Neural cell (in vitro differentiated cells): Measurements from ENCODE around the gene KRT7. TPM values are rescaled to one million over a fixed set of nuclear protein-coding genes. Genes with fewer than 3 reads are reported as not detected.

Experiments
- H2AFZ ChIP-seq: fragments of 200-600, 300-800 bp; sonication (generic), shearing (Covaris generic); 2 replicates; pipeline ENCODE4 v1.6.0; 2014; ENCODE audit warnings: low read depth, mild to moderate bottlenecking, antibody characterized with exemption, low read length, moderate library complexity
- H3F3A ChIP-seq: fragments of 200-600 bp; shearing (Covaris generic); 2 replicates; pipeline ENCODE4 v1.6.1; 2016; ENCODE audit warnings: mild to moderate bottlenecking, moderate library complexity, mixed read lengths, antibody characterized with exemption, low read length; ENCODE audit not compliant: insufficient read depth, poor library complexity, severe bottlenecking
- H3K27ac ChIP-seq: fragments of 200-600, 300-800 bp; sonication (generic), shearing (Covaris generic); 2 replicates; pipeline ENCODE4 v1.5.1; 2014; ENCODE audit warnings: mild to moderate bottlenecking, low read length, moderate library complexity
- H3K27me3 ChIP-seq: fragments of 300-800, 200-600 bp; sonication (generic), shearing (Covaris generic); 2 replicates; pipeline ENCODE4 v1.6.0; 2014; ENCODE audit warnings: mild to moderate bottlenecking, low read depth, low read length, moderate library complexity; ENCODE audit not compliant: insufficient read depth
- H3K36me3 ChIP-seq: fragments of 300-800, 200-600 bp; sonication (generic), shearing (Covaris generic); 2 replicates; pipeline ENCODE4 v1.5.1; 2014; ENCODE audit warnings: mild to moderate bottlenecking, antibody characterized with exemption, low read length, moderate library complexity; ENCODE audit not compliant: insufficient read depth
- H3K4me2 ChIP-seq: fragments of 300-800, 200-600 bp; sonication (generic), shearing (Covaris generic); 2 replicates; pipeline ENCODE4 v1.6.0; 2014; ENCODE audit warnings: mild to moderate bottlenecking, low read length
- H3K4me3 ChIP-seq: fragments of 300-800, 200-600 bp; sonication (generic), shearing (Covaris generic); 2 replicates; pipeline ENCODE4 v1.5.1; 2014; ENCODE audit warnings: mild to moderate bottlenecking, low read length, moderate library complexity
- H3K79me2 ChIP-seq: fragments of 200-600 bp; shearing (Covaris generic); replicated peaks from 2 replicates; pipeline ENCODE4 v1.6.0; 2014; ENCODE audit warnings: mild to moderate bottlenecking, low read length, moderate library complexity; ENCODE audit not compliant: insufficient read depth
- H3K9ac ChIP-seq: fragments of 300-800, 200-600 bp; sonication (generic), shearing (Covaris generic); 2 replicates; pipeline ENCODE4 v1.6.1; 2016; ENCODE audit warnings: mild to moderate bottlenecking, low read length, mixed read lengths
- H3K9me2 ChIP-seq: fragments of 200-600 bp; shearing (Covaris generic); 2 replicates; pipeline ENCODE4 v1.6.1; 2016; ENCODE audit warnings: mild to moderate bottlenecking, low read length, mixed read lengths; ENCODE audit not compliant: insufficient read depth
- H3K9me3 ChIP-seq: fragments of 200-600, 300-800 bp; sonication (generic), shearing (Covaris generic); 2 replicates; pipeline ENCODE4 v1.6.1; 2016; ENCODE audit warnings: mild to moderate bottlenecking, mixed run types, low read length, moderate library complexity, mixed read lengths
- H4K20me1 ChIP-seq: fragments of 200-600 bp; shearing (Covaris generic); 2 replicates; pipeline ENCODE4 v1.6.1; 2016; ENCODE audit warnings: mild to moderate bottlenecking, mixed run types; ENCODE audit not compliant: insufficient read depth
- EP300 ChIP-seq: fragments of 450-650 bp; conservative IDR thresholded peaks from 2 replicates; pipeline ENCODE4 v1.6.1; 2014; ENCODE audit warnings: antibody characterized with exemption, mild to moderate bottlenecking, moderate library complexity; ENCODE audit not compliant: poor library complexity, severe bottlenecking
- EZH2 ChIP-seq: fragments of 200-600, 300-800 bp; shearing (Covaris generic), sonication (generic); IDR thresholded peaks from 2 replicates; pipeline ENCODE4 v1.6.1; 2014; ENCODE audit warnings: antibody characterized with exemption, low read length, borderline replicate concordance, mild to moderate bottlenecking; ENCODE audit not compliant: insufficient read depth, poor library complexity, severe bottlenecking
- MXI1 ChIP-seq: fragments of 450-650 bp; conservative IDR thresholded peaks from 2 replicates; pipeline ENCODE4 v1.6.1; 2014; ENCODE audit warnings: antibody characterized with exemption, mild to moderate bottlenecking; ENCODE audit not compliant: poor library complexity, severe bottlenecking
- POLR2AphosphoS5 ChIP-seq: IDR thresholded peaks from 2 replicates; pipeline ENCODE4 v1.6.1; 2012
- RAD21 ChIP-seq: fragments of 450-650 bp; conservative IDR thresholded peaks from 2 replicates; pipeline ENCODE4 v1.6.1; 2014; ENCODE audit warnings: antibody characterized with exemption, mild to moderate bottlenecking, moderate library complexity
- SMC3 ChIP-seq: fragments of 450-650 bp; conservative IDR thresholded peaks from 2 replicates; pipeline ENCODE4 v1.6.1; 2014; ENCODE audit warnings: antibody characterized with exemption, mild to moderate bottlenecking, moderate library complexity; ENCODE audit not compliant: poor library complexity
- TAF1 ChIP-seq: IDR thresholded peaks from 2 replicates; pipeline ENCODE4 v1.6.1; 2012; ENCODE audit warnings: low read depth
- polyA plus RNA-seq: library from polyadenylated mRNA; depleted of rRNA; stranded (reverse); fragments of >200 nt; gene quantifications from 2 replicates; pipeline ENCODE4 v1.2.3, GENCODE V29; 2014
- TF ChIP-seq, protein P1 (sequence below): IDR thresholded peaks from 2 replicates; pipeline ENCODE4 v1.6.1; 2012; ENCODE audit warnings: borderline replicate concordance
- TF ChIP-seq, protein P2 (sequence below): fragments of 450-650 bp; IDR thresholded peaks from 2 replicates; pipeline ENCODE4 v1.5.1; 2014; ENCODE audit warnings: antibody characterized with exemption, mild to moderate bottlenecking, moderate library complexity; ENCODE audit not compliant: poor library complexity, severe bottlenecking

KRT7 gene
- polyA plus RNA-seq, 1 donor from 2014 or later: not detected

GRCh38 chr12:52217223-52217622 lies 15.8 kb upstream of the KRT7 start:
- no peak overlapping the region for H3K9ac ChIP-seq
- no peaks in the 10 kb centered on the region for H3K9me2 ChIP-seq
- H3F3A ChIP-seq: no peaks in the 10 kb centered on the region
- H2AFZ ChIP-seq: no peak overlapping the region
- TF ChIP-seq RAD21: no peak
- TF ChIP-seq EZH2: no peak
- TF ChIP-seq EP300: no peak
- TF ChIP-seq MXI1: no peak
- no peak for TF ChIP-seq POLR2AphosphoS5
- no peak for TF ChIP-seq TAF1
- no peak for TF ChIP-seq SMC3
- no peak overlapping the region for H3K4me2 ChIP-seq
- no peaks in the 10 kb centered on the region for H3K79me2 ChIP-seq
- H3K4me3 ChIP-seq: no peak overlapping the region
- H3K36me3 ChIP-seq: no peaks in the 10 kb centered on the region
- no peaks in the 10 kb centered on the region for H4K20me1 ChIP-seq
- H3K27me3 ChIP-seq: no peaks in the 10 kb centered on the region
- no peak overlapping the region for H3K27ac ChIP-seq
- H3K9me3 ChIP-seq: no peaks in the 10 kb centered on the region

DNA sequence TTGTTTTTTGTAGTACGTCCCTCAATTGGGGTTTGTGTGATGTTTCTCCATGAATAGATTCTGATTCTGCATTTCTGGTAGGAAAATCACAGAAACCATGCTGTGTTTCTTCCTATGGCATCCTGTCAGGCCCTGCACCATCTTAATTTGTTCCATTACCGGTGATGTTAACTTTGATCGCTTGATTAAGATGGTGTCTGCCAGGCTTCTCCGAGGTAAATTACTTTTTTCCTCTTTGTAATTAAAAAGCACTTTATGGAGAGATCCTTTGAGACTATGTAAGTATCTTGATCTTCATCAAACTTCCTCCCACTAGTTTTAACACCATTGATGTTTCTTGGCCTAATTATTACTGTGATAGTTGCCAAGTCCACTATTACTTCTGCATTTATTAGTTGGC lies 15.0 kb upstream of the KRT7 start:
- H3K79me2 ChIP-seq: no peaks in the 10 kb centered on the region
- H3K4me2 ChIP-seq: no peak overlapping the region
- TF ChIP-seq, protein P1, sequence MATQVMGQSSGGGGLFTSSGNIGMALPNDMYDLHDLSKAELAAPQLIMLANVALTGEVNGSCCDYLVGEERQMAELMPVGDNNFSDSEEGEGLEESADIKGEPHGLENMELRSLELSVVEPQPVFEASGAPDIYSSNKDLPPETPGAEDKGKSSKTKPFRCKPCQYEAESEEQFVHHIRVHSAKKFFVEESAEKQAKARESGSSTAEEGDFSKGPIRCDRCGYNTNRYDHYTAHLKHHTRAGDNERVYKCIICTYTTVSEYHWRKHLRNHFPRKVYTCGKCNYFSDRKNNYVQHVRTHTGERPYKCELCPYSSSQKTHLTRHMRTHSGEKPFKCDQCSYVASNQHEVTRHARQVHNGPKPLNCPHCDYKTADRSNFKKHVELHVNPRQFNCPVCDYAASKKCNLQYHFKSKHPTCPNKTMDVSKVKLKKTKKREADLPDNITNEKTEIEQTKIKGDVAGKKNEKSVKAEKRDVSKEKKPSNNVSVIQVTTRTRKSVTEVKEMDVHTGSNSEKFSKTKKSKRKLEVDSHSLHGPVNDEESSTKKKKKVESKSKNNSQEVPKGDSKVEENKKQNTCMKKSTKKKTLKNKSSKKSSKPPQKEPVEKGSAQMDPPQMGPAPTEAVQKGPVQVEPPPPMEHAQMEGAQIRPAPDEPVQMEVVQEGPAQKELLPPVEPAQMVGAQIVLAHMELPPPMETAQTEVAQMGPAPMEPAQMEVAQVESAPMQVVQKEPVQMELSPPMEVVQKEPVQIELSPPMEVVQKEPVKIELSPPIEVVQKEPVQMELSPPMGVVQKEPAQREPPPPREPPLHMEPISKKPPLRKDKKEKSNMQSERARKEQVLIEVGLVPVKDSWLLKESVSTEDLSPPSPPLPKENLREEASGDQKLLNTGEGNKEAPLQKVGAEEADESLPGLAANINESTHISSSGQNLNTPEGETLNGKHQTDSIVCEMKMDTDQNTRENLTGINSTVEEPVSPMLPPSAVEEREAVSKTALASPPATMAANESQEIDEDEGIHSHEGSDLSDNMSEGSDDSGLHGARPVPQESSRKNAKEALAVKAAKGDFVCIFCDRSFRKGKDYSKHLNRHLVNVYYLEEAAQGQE: no peak
- TF ChIP-seq MXI1: no peak
- no peak for TF ChIP-seq RAD21
- no peak for TF ChIP-seq POLR2AphosphoS5
- TF ChIP-seq EZH2: no peak
- TF ChIP-seq EP300: no peak
- TF ChIP-seq, protein P2, sequence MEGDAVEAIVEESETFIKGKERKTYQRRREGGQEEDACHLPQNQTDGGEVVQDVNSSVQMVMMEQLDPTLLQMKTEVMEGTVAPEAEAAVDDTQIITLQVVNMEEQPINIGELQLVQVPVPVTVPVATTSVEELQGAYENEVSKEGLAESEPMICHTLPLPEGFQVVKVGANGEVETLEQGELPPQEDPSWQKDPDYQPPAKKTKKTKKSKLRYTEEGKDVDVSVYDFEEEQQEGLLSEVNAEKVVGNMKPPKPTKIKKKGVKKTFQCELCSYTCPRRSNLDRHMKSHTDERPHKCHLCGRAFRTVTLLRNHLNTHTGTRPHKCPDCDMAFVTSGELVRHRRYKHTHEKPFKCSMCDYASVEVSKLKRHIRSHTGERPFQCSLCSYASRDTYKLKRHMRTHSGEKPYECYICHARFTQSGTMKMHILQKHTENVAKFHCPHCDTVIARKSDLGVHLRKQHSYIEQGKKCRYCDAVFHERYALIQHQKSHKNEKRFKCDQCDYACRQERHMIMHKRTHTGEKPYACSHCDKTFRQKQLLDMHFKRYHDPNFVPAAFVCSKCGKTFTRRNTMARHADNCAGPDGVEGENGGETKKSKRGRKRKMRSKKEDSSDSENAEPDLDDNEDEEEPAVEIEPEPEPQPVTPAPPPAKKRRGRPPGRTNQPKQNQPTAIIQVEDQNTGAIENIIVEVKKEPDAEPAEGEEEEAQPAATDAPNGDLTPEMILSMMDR: no peak
- TF ChIP-seq TAF1: no peak
- no peak for TF ChIP-seq SMC3

More for the DNA sequence above, 15.0 kb upstream of the KRT7 start:
- Histone ChIP-seq H2AFZ (no peak overlapping the region), H3K9me3 (no peaks in the 10 kb centered on the region), H3K36me3 (no peaks in the 10 kb centered on the region), H3F3A (no peaks in the 10 kb centered on the region), H3K27ac (no peak overlapping the region), H3K9me2 (no peaks in the 10 kb centered on the region), H3K9ac (no peak overlapping the region), H3K27me3 (no peaks in the 10 kb centered on the region), H4K20me1 (no peaks in the 10 kb centered on the region), H3K4me3 (no peak overlapping the region)
